GM23338 (cell line): ENCODE results near the gene SLX4IP. TPM values are rescaled to one million over a fixed set of nuclear protein-coding genes. Genes with fewer than 3 reads are reported as not detected.

Experiments
- ATAC-seq: fragments of 200-7000 bp; cut with Tn5 transposase; 3 replicates; pipeline ENCODE4 v1.9.1; 2020
- DNase-seq: peaks from one replicate; pipeline ENCODE4 v3.0.0-alpha.2; 2015; ENCODE audit warnings: low spot score
- H2AFZ ChIP-seq: fragments of 200-600 bp; sonication (generic); 2 replicates; pipeline ENCODE4 v1.8.0; 2016; ENCODE audit warnings: antibody characterized with exemption, mild to moderate bottlenecking, moderate library complexity
- H3F3A ChIP-seq: fragments of 200-600 bp; sonication (generic); replicated peaks from 2 replicates; pipeline ENCODE4 v1.8.0; 2017; ENCODE audit warnings: antibody characterized with exemption, mixed run types, low read depth
- H3K27ac ChIP-seq: fragments of 200-600 bp; sonication (generic); 2 replicates; pipeline ENCODE4 v1.6.1; 2016; ENCODE audit warnings: low read depth
- H3K27me3 ChIP-seq: fragments of 200-600 bp; sonication (generic); 2 replicates; pipeline ENCODE4 v1.8.0; 2016; ENCODE audit warnings: mild to moderate bottlenecking, mixed run types, moderate library complexity; ENCODE audit not compliant: insufficient read depth
- H3K36me3 ChIP-seq: fragments of 200-600 bp; sonication (generic); 2 replicates; pipeline ENCODE4 v1.8.0; 2016; ENCODE audit warnings: mild to moderate bottlenecking; ENCODE audit not compliant: insufficient read depth
- H3K4me1 ChIP-seq: fragments of 200-600 bp; sonication (generic); 2 replicates; pipeline ENCODE4 v1.8.0; 2016; ENCODE audit warnings: mild to moderate bottlenecking, moderate library complexity; ENCODE audit not compliant: insufficient read depth
- H3K4me2 ChIP-seq: fragments of 200-600 bp; sonication (generic); 2 replicates; pipeline ENCODE4 v1.7.1; 2017; ENCODE audit warnings: mixed run types
- H3K4me3 ChIP-seq: fragments of 200-600 bp; sonication (generic); 2 replicates; pipeline ENCODE4 v1.6.1; 2016; ENCODE audit warnings: mixed run types
- H3K79me2 ChIP-seq: fragments of 200-600 bp; sonication (generic); replicated peaks from 2 replicates; pipeline ENCODE4 v1.8.0; 2017; ENCODE audit warnings: mild to moderate bottlenecking; ENCODE audit not compliant: insufficient read depth
- H3K9me2 ChIP-seq: fragments of 200-600 bp; sonication (generic); 2 replicates; pipeline ENCODE4 v1.8.0; 2017; ENCODE audit not compliant: insufficient read depth
- H4K20me1 ChIP-seq: fragments of 200-600 bp; sonication (generic); replicated peaks from 2 replicates; pipeline ENCODE4 v1.8.0; 2017; ENCODE audit warnings: mild to moderate bottlenecking; ENCODE audit not compliant: insufficient read depth
- H3K27ac Mint-ChIP-seq: 2 replicates; pipeline ENCODE4 v1.8.0; 2020; ENCODE audit warnings: inconsistent platforms, mild to moderate bottlenecking, moderate library complexity, mixed read lengths
- H3K27me3 Mint-ChIP-seq: 3 replicates; pipeline ENCODE4 v1.8.0; 2022; ENCODE audit warnings: low read depth, mild to moderate bottlenecking, moderate library complexity, mixed read lengths, inconsistent platforms; ENCODE audit not compliant: insufficient read depth, poor library complexity
- H3K36me3 Mint-ChIP-seq: 3 replicates; pipeline ENCODE4 v1.8.0; 2021; ENCODE audit warnings: low read depth, mild to moderate bottlenecking, inconsistent platforms, moderate library complexity, mixed read lengths
- H3K4me1 Mint-ChIP-seq: 3 replicates; pipeline ENCODE4 v1.8.0; 2020; ENCODE audit warnings: mild to moderate bottlenecking, inconsistent platforms, mixed read lengths
- H3K4me3 Mint-ChIP-seq: 3 replicates; pipeline ENCODE4 v1.8.0; 2021; ENCODE audit warnings: moderate library complexity, mild to moderate bottlenecking, inconsistent platforms, mixed read lengths
- H3K9me3 Mint-ChIP-seq: 3 replicates; pipeline ENCODE4 v1.8.0; 2020; ENCODE audit warnings: moderate library complexity, mild to moderate bottlenecking, inconsistent platforms, mixed read lengths
- EZH2 ChIP-seq: fragments of 200-600 bp; sonication (generic); IDR thresholded peaks from one replicate; pipeline ENCODE4 v1.8.0; 2017; ENCODE audit warnings: antibody characterized with exemption, mild to moderate bottlenecking, low read depth; ENCODE audit not compliant: unreplicated experiment
- JUNB ChIP-seq: IDR thresholded peaks from one replicate; pipeline ENCODE4 v1.6.1; 2016; ENCODE audit warnings: antibody characterized with exemption; ENCODE audit not compliant: unreplicated experiment
- ZNF114 ChIP-seq: fragments of 250-450 bp; sonication (Bioruptor Pico); IDR thresholded peaks from 2 replicates; pipeline ENCODE4 v1.5.0; 2020; ENCODE audit warnings: mild to moderate bottlenecking, moderate library complexity
- ZNF331 ChIP-seq: fragments of 250-450 bp; sonication (Bioruptor Pico); IDR thresholded peaks from 2 replicates; pipeline ENCODE4 v1.5.0; 2020; ENCODE audit warnings: low read depth, mild to moderate bottlenecking, moderate library complexity
- polyA plus RNA-seq: library from polyadenylated mRNA; unstranded; fragments of >200 nt; fragmentation: Nextera tagmentation; extraction: Ambion mirVana; gene quantifications from 2 replicates; pipeline ENCODE4 v1.2.1, GENCODE V29; 2016
- total RNA-seq: library from RNA; depleted of rRNA; stranded (reverse); fragments of >200 nt; shearing (Covaris generic); gene quantifications from 2 replicates; pipeline ENCODE4 v1.2.3, GENCODE V29; 2014
- TF ChIP-seq, protein P1 (sequence below): IDR thresholded peaks from one replicate; pipeline ENCODE4 v1.6.1; 2018; ENCODE audit warnings: antibody characterized with exemption; ENCODE audit not compliant: unreplicated experiment
- TF ChIP-seq, protein P2 (sequence below): fragments of 250-450 bp; sonication (Bioruptor Pico); IDR thresholded peaks from 2 replicates; pipeline ENCODE4 v1.5.0; 2020; ENCODE audit warnings: mild to moderate bottlenecking, moderate library complexity
- TF ChIP-seq, protein P3 (sequence below), 2 experiments: fragments of 200-600 bp in 1 of 2; sonication (generic) in 1 of 2; conservative IDR thresholded peaks; 2 replicates each; pipeline versions ENCODE4 v1.5.1 to v1.6.1; 2016 to 2017; ENCODE audit warnings: antibody characterized with exemption in 2 of 2, low read depth in 2 of 2, mild to moderate bottlenecking in 2 of 2, moderate library complexity in 1 of 2

Gene SLX4IP
- total and polyA plus RNA-seq, 2 experiments from 2014 or later = 9.1 to 9.8 TPM

DNA sequence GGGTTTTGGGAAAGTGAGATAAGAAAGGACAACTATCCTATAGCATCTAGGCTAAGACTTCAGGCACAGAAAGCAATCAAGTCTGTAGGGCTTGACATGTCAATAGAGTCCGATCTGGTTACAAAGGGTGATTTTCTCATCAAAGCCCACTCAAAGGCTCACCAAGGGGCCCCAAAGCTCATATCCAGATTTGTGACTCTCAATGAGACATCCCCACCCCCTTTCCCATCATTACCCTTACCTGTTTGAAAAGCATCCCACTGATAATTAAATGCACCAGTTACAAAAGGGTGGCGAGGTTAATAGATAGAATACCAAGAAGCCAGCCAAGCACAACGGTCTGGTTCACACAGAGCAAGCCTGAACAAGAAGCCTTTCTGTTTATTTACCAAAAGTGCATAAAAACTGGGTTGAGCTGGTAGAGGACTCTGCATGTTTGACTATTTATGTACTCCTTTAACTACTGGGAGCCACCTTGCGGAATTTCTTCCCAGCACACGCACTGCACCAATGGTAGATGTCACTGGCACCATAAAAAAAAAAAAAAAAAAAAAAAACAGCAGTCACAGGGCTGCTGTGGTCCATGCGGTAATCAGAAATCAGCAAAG, 232.6 kb downstream of the SLX4IP start:
- Histone ChIP-seq H3K9me2 (no peaks in the 10 kb centered on the region), H4K20me1 (0 out of 2 replicates have a peak, but pooled peaks cover 1% of the 10 kb centered on the region), H3K27me3 (peaks cover 7% of the 10 kb centered on the region; the same call in 1 of the 2 replicates), H3K4me2 (0 out of 2 replicates have a peak overlapping the region, but pooled peaks have one; percentile 34), H3F3A (no peaks in the 10 kb centered on the region), H3K27ac (no peak overlapping the region), H3K4me1 (peaks cover 75% of the 10 kb centered on the region), H2AFZ (no peak overlapping the region), H3K4me3 (no peak overlapping the region), H3K36me3 (no peaks in the 10 kb centered on the region), H3K79me2 (peaks cover 94% of the 10 kb centered on the region)
- Mint-ChIP-seq H3K27me3 (peaks cover 18% of the 10 kb centered on the region), H3K36me3 (peaks cover 61% of the 10 kb centered on the region), H3K9me3 (no peaks in the 10 kb centered on the region), H3K4me3 (no peak overlapping the region), H3K4me1 (peaks cover 88% of the 10 kb centered on the region), H3K27ac (no peak overlapping the region)
- DNase-seq (no peak), ATAC-seq (no peak)
- no peak for TF ChIP-seq ZNF331 (CRISPR knock-in tag)
- TF ChIP-seq, protein P1, sequence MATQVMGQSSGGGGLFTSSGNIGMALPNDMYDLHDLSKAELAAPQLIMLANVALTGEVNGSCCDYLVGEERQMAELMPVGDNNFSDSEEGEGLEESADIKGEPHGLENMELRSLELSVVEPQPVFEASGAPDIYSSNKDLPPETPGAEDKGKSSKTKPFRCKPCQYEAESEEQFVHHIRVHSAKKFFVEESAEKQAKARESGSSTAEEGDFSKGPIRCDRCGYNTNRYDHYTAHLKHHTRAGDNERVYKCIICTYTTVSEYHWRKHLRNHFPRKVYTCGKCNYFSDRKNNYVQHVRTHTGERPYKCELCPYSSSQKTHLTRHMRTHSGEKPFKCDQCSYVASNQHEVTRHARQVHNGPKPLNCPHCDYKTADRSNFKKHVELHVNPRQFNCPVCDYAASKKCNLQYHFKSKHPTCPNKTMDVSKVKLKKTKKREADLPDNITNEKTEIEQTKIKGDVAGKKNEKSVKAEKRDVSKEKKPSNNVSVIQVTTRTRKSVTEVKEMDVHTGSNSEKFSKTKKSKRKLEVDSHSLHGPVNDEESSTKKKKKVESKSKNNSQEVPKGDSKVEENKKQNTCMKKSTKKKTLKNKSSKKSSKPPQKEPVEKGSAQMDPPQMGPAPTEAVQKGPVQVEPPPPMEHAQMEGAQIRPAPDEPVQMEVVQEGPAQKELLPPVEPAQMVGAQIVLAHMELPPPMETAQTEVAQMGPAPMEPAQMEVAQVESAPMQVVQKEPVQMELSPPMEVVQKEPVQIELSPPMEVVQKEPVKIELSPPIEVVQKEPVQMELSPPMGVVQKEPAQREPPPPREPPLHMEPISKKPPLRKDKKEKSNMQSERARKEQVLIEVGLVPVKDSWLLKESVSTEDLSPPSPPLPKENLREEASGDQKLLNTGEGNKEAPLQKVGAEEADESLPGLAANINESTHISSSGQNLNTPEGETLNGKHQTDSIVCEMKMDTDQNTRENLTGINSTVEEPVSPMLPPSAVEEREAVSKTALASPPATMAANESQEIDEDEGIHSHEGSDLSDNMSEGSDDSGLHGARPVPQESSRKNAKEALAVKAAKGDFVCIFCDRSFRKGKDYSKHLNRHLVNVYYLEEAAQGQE = no peak
- TF ChIP-seq, protein P2, sequence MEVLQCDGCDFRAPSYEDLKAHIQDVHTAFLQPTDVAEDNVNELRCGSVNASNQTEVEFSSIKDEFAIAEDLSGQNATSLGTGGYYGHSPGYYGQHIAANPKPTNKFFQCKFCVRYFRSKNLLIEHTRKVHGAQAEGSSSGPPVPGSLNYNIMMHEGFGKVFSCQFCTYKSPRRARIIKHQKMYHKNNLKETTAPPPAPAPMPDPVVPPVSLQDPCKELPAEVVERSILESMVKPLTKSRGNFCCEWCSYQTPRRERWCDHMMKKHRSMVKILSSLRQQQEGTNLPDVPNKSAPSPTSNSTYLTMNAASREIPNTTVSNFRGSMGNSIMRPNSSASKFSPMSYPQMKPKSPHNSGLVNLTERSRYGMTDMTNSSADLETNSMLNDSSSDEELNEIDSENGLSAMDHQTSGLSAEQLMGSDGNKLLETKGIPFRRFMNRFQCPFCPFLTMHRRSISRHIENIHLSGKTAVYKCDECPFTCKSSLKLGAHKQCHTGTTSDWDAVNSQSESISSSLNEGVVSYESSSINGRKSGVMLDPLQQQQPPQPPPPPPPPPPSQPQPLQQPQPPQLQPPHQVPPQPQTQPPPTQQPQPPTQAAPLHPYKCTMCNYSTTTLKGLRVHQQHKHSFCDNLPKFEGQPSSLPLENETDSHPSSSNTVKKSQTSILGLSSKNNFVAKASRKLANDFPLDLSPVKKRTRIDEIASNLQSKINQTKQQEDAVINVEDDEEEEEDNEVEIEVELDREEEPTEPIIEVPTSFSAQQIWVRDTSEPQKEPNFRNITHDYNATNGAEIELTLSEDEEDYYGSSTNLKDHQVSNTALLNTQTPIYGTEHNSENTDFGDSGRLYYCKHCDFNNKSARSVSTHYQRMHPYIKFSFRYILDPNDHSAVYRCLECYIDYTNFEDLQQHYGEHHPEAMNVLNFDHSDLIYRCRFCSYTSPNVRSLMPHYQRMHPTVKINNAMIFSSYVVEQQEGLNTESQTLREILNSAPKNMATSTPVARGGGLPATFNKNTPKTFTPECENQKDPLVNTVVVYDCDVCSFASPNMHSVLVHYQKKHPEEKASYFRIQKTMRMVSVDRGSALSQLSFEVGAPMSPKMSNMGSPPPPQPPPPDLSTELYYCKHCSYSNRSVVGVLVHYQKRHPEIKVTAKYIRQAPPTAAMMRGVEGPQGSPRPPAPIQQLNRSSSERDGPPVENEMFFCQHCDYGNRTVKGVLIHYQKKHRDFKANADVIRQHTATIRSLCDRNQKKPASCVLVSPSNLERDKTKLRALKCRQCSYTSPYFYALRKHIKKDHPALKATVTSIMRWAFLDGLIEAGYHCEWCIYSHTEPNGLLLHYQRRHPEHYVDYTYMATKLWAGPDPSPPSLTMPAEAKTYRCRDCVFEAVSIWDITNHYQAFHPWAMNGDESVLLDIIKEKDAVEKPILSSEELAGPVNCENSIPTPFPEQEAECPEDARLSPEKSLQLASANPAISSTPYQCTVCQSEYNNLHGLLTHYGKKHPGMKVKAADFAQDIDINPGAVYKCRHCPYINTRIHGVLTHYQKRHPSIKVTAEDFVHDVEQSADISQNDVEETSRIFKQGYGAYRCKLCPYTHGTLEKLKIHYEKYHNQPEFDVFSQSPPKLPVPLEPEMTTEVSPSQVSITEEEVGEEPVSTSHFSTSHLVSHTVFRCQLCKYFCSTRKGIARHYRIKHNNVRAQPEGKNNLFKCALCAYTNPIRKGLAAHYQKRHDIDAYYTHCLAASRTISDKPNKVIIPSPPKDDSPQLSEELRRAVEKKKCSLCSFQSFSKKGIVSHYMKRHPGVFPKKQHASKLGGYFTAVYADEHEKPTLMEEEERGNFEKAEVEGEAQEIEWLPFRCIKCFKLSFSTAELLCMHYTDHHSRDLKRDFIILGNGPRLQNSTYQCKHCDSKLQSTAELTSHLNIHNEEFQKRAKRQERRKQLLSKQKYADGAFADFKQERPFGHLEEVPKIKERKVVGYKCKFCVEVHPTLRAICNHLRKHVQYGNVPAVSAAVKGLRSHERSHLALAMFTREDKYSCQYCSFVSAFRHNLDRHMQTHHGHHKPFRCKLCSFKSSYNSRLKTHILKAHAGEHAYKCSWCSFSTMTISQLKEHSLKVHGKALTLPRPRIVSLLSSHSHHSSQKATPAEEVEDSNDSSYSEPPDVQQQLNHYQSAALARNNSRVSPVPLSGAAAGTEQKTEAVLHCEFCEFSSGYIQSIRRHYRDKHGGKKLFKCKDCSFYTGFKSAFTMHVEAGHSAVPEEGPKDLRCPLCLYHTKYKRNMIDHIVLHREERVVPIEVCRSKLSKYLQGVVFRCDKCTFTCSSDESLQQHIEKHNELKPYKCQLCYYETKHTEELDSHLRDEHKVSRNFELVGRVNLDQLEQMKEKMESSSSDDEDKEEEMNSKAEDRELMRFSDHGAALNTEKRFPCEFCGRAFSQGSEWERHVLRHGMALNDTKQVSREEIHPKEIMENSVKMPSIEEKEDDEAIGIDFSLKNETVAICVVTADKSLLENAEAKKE (CRISPR knock-in tag) = no peak
- TF ChIP-seq ZNF114 (CRISPR knock-in tag) = no peak
- TF ChIP-seq JUNB = no peak
- no peak for TF ChIP-seq EZH2
- TF ChIP-seq, protein P3, sequence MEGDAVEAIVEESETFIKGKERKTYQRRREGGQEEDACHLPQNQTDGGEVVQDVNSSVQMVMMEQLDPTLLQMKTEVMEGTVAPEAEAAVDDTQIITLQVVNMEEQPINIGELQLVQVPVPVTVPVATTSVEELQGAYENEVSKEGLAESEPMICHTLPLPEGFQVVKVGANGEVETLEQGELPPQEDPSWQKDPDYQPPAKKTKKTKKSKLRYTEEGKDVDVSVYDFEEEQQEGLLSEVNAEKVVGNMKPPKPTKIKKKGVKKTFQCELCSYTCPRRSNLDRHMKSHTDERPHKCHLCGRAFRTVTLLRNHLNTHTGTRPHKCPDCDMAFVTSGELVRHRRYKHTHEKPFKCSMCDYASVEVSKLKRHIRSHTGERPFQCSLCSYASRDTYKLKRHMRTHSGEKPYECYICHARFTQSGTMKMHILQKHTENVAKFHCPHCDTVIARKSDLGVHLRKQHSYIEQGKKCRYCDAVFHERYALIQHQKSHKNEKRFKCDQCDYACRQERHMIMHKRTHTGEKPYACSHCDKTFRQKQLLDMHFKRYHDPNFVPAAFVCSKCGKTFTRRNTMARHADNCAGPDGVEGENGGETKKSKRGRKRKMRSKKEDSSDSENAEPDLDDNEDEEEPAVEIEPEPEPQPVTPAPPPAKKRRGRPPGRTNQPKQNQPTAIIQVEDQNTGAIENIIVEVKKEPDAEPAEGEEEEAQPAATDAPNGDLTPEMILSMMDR (conservative IDR thresholded peaks at IDR 0.05; ENCODE audit: low read depth in 2 of 2) = no peak
